Measurements from ENCODE around the gene TCF23.
A peak's percentile ranks its signal among the peaks of the same experiment; 100 is the strongest.

Gene TCF23

DNA sequence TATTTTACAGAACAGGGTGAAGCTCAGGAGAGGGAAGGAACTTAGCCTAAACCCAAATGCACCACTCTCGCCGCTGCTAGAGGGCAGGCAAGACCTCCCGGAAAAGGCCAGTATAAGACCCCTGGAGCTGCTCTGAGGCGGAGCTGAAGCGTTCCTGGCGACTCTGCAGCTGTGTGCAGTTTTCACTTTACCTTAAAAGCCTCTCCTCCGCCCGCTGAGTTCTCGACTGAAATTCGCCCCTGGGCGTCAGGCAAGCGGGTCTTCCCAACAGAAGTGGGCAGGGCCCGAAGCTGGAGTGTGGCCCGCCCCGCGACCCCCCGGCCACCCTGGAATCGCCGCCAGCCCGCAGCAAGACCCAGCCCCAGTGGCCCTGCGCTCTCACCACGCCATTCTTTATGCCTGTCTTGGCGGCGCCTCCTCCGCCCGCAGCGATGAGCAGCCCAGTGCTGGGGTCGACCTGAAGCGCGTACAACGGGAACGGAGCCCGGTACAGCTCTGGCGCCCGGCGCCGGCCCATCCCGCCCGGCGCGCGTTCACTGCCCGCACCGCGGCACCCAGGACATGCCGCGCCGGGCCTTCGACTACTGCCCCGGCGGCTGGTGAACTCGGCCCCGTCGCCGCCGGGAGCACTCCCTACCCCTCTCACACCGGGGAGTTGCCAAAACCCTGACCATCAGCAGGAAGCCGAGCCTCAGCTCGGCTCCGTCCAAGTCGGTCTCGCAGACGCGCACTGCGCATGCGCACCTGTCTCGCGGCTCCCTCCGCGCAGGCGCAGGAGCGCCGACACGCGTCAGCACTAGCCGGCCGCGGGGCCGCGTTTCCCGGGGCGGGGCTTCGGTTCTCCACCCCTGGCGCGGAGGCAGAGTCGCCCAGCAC lies 14.7 kb upstream of the TCF23 start, which contains the start of gene PREB (continued):
- TF ChIP-seq SP2 (tag by site-specific recombination; IDR thresholded peaks at IDR 0.05) = peak; percentile 65
- no peak for TF ChIP-seq ZNF112 (tag by site-specific recombination; IDR thresholded peaks at IDR 0.05)
- no peak for TF ChIP-seq TRIM28 (IDR thresholded peaks at IDR 0.05; ENCODE audit: borderline replicate concordance, low read length)
- peak; percentile 66 for TF ChIP-seq ZNF335 (tag by site-specific recombination; conservative IDR thresholded peaks at IDR 0.05)
- TF ChIP-seq, protein P1, sequence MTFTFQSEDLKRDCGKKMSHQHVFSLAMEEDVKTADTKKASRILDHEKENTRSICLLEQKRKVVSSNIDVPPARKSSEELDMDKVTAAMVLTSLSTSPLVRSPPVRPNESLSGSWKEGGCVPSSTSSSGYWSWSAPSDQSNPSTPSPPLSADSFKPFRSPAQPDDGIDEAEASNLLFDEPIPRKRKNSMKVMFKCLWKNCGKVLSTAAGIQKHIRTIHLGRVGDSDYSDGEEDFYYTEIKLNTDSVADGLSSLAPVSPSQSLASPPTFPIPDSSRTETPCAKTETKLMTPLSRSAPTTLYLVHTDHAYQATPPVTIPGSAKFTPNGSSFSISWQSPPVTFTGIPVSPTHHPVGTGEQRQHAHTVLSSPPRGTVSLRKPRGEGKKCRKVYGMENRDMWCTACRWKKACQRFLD (tag by site-specific recombination; IDR thresholded peaks at IDR 0.05) = no peak
- TF ChIP-seq ZNF791 (tag by site-specific recombination; IDR thresholded peaks at IDR 0.05) = no peak
- TF ChIP-seq ZNF555 (tag by site-specific recombination; conservative IDR thresholded peaks at IDR 0.05) = no peak
- TF ChIP-seq ZNF664 (tag by site-specific recombination; IDR thresholded peaks at IDR 0.05) = no peak
- no peak for TF ChIP-seq ZNF48 (tag by site-specific recombination; IDR thresholded peaks at IDR 0.05)
- TF ChIP-seq, protein P2, sequence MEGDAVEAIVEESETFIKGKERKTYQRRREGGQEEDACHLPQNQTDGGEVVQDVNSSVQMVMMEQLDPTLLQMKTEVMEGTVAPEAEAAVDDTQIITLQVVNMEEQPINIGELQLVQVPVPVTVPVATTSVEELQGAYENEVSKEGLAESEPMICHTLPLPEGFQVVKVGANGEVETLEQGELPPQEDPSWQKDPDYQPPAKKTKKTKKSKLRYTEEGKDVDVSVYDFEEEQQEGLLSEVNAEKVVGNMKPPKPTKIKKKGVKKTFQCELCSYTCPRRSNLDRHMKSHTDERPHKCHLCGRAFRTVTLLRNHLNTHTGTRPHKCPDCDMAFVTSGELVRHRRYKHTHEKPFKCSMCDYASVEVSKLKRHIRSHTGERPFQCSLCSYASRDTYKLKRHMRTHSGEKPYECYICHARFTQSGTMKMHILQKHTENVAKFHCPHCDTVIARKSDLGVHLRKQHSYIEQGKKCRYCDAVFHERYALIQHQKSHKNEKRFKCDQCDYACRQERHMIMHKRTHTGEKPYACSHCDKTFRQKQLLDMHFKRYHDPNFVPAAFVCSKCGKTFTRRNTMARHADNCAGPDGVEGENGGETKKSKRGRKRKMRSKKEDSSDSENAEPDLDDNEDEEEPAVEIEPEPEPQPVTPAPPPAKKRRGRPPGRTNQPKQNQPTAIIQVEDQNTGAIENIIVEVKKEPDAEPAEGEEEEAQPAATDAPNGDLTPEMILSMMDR (tag by site-specific recombination; IDR thresholded peaks at IDR 0.05) = 0 out of 2 replicates have a peak, but pooled peaks have one; percentile 29
- TF ChIP-seq, protein P3, sequence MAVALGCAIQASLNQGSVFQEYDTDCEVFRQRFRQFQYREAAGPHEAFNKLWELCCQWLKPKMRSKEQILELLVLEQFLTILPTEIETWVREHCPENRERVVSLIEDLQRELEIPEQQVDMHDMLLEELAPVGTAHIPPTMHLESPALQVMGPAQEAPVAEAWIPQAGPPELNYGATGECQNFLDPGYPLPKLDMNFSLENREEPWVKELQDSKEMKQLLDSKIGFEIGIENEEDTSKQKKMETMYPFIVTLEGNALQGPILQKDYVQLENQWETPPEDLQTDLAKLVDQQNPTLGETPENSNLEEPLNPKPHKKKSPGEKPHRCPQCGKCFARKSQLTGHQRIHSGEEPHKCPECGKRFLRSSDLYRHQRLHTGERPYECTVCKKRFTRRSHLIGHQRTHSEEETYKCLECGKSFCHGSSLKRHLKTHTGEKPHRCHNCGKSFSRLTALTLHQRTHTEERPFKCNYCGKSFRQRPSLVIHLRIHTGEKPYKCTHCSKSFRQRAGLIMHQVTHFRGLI (tag by site-specific recombination; IDR thresholded peaks at IDR 0.05) = no peak
- TF ChIP-seq, protein P4, sequence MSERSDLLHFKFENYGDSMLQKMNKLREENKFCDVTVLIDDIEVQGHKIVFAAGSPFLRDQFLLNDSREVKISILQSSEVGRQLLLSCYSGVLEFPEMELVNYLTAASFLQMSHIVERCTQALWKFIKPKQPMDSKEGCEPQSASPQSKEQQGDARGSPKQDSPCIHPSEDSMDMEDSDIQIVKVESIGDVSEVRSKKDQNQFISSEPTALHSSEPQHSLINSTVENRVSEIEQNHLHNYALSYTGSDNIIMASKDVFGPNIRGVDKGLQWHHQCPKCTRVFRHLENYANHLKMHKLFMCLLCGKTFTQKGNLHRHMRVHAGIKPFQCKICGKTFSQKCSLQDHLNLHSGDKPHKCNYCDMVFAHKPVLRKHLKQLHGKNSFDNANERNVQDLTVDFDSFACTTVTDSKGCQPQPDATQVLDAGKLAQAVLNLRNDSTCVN (tag by site-specific recombination; optimal IDR thresholded peaks at IDR 0.05) = peak; percentile 87
- TF ChIP-seq ZIC2 (tag by site-specific recombination; IDR thresholded peaks at IDR 0.05) = peak; percentile 44
- peak; percentile 75 for TF ChIP-seq GLIS2 (tag by site-specific recombination; IDR thresholded peaks at IDR 0.05)
- TF ChIP-seq ZNF239 (tag by site-specific recombination; IDR thresholded peaks at IDR 0.05) = no peak
- no peak for TF ChIP-seq ZNF600 (tag by site-specific recombination; IDR thresholded peaks at IDR 0.05)
- no peak for TF ChIP-seq ZFHX2 (tag by site-specific recombination; conservative IDR thresholded peaks at IDR 0.05)
- no peak for TF ChIP-seq ZNF776 (tag by site-specific recombination; IDR thresholded peaks at IDR 0.05; ENCODE audit: borderline replicate concordance)
- no peak for TF ChIP-seq ZNF707 (tag by site-specific recombination; IDR thresholded peaks at IDR 0.05)
- no peak for TF ChIP-seq ZNF311 (tag by site-specific recombination; IDR thresholded peaks at IDR 0.05; ENCODE audit: borderline replicate concordance)
- TF ChIP-seq, protein P5, sequence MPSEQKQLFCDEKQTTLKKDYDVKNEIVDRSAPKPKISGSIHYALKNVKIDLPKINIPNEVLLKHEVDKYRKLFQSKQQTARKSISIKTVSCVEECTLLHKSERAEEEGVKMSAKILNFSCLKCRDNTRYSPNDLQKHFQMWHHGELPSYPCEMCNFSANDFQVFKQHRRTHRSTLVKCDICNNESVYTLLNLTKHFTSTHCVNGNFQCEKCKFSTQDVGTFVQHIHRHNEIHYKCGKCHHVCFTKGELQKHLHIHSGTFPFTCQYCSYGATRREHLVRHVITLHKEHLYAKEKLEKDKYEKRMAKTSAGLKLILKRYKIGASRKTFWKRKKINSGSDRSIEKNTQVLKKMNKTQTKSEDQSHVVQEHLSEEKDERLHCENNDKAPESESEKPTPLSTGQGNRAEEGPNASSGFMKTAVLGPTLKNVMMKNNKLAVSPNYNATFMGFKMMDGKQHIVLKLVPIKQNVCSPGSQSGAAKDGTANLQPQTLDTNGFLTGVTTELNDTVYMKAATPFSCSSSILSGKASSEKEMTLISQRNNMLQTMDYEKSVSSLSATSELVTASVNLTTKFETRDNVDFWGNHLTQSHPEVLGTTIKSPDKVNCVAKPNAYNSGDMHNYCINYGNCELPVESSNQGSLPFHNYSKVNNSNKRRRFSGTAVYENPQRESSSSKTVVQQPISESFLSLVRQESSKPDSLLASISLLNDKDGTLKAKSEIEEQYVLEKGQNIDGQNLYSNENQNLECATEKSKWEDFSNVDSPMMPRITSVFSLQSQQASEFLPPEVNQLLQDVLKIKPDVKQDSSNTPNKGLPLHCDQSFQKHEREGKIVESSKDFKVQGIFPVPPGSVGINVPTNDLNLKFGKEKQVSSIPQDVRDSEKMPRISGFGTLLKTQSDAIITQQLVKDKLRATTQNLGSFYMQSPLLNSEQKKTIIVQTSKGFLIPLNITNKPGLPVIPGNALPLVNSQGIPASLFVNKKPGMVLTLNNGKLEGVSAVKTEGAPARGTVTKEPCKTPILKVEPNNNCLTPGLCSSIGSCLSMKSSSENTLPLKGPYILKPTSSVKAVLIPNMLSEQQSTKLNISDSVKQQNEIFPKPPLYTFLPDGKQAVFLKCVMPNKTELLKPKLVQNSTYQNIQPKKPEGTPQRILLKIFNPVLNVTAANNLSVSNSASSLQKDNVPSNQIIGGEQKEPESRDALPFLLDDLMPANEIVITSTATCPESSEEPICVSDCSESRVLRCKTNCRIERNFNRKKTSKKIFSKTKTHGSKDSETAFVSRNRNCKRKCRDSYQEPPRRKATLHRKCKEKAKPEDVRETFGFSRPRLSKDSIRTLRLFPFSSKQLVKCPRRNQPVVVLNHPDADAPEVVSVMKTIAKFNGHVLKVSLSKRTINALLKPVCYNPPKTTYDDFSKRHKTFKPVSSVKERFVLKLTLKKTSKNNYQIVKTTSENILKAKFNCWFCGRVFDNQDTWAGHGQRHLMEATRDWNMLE (tag by site-specific recombination; conservative IDR thresholded peaks at IDR 0.05; ENCODE audit: low read depth) = no peak
- TF ChIP-seq ZBTB8A (tag by site-specific recombination; IDR thresholded peaks at IDR 0.05) = peak; percentile 45
- no peak for TF ChIP-seq ZNF404 (tag by site-specific recombination; IDR thresholded peaks at IDR 0.05)
- no peak; the same call in 1 of the 2 replicates for TF ChIP-seq ZNF76 (tag by site-specific recombination; IDR thresholded peaks at IDR 0.05; ENCODE audit: borderline replicate concordance, low read depth)
- TF ChIP-seq ZNF660 (tag by site-specific recombination; IDR thresholded peaks at IDR 0.05) = no peak
- no peak for TF ChIP-seq ZNF324 (tag by site-specific recombination; IDR thresholded peaks at IDR 0.05)
- TF ChIP-seq ZSCAN16 (tag by site-specific recombination; IDR thresholded peaks at IDR 0.05) = no peak
- TF ChIP-seq ZNF423 (tag by site-specific recombination; IDR thresholded peaks at IDR 0.05) = no peak
- no peak for TF ChIP-seq ZNF830 (tag by site-specific recombination; IDR thresholded peaks at IDR 0.05; ENCODE audit: low read depth)
- no peak for TF ChIP-seq KLF8 (tag by site-specific recombination; IDR thresholded peaks at IDR 0.05)

Data from HEK293 (cell line).